ENCODE results near the gene P2RX6. TPM values are rescaled to one million over a fixed set of nuclear protein-coding genes. Genes with fewer than 3 reads are reported as not detected.

Gene P2RX6
- total and polyA plus RNA-seq, 2 experiments from 2014 or later, result 1.6 to 2.2 TPM

- DNase-seq, result no peak
- Histone ChIP-seq H3K4me3 (no peak overlapping the region), H4K20me1 (ENCODE audit: insufficient read depth) (no peaks in the 10 kb centered on the region), H3K4me2 (ENCODE audit: unreplicated experiment) (no peak overlapping the region), H3K9me3 (ENCODE audit: low read depth) (no peaks in the 10 kb centered on the region), H3K27me3 (replicated peaks; ENCODE audit: insufficient read depth) (no peaks in the 10 kb centered on the region), H2AFZ (no peak overlapping the region), H3F3A (ENCODE audit: insufficient read depth) (no peaks in the 10 kb centered on the region), H3K9me2 (ENCODE audit: insufficient read depth) (no peaks in the 10 kb centered on the region), H3K36me3 (ENCODE audit: low read depth) (no peaks in the 10 kb centered on the region), H3K79me2 (ENCODE audit: insufficient read depth) (no peaks in the 10 kb centered on the region), H3K9ac (no peak overlapping the region), H3K27ac (no peak overlapping the region), H3K4me1 (ENCODE audit: insufficient read depth) (peaks cover 19% of the 10 kb centered on the region)
- WGBS, 2 experiments (ENCODE audit: low coverage in 1 of 2, low lambda C conversion rate in 2 of 2, missing lambda C conversion rate in 2 of 2), result 81 to 88% methylated on average over 4 of the region's 4 CpGs
- no peak for TF ChIP-seq EZH2 (IDR thresholded peaks at IDR 0.05; ENCODE audit: insufficient read depth, poor library complexity, severe bottlenecking)
- TF ChIP-seq EZH2phosphoT487 (IDR thresholded peaks at IDR 0.05; ENCODE audit: insufficient read depth, low read depth), result no peak
- in situ Hi-C loops (cut with MboI), result no loop called here
These were observed 3.3 kb downstream of the P2RX6 start for GRCh38 chr22:21018314-21018713.

GRCh38 chr22:21020802-21021429 is 6.0 kb downstream of the P2RX6 start:
- Histone ChIP-seq H3K9me2 (ENCODE audit: insufficient read depth) (no peaks in the 10 kb centered on the region), H3K9me3 (ENCODE audit: low read depth) (no peaks in the 10 kb centered on the region), H3K4me1 (ENCODE audit: insufficient read depth) (no peaks in the 10 kb centered on the region), H2AFZ (no peak overlapping the region), H3K27me3 (replicated peaks; ENCODE audit: insufficient read depth) (no peaks in the 10 kb centered on the region), H3K9ac (no peak overlapping the region), H3K4me2 (ENCODE audit: unreplicated experiment) (no peak overlapping the region), H3F3A (ENCODE audit: insufficient read depth) (no peaks in the 10 kb centered on the region), H3K36me3 (ENCODE audit: low read depth) (no peaks in the 10 kb centered on the region), H3K4me3 (no peak overlapping the region), H3K79me2 (ENCODE audit: insufficient read depth) (no peaks in the 10 kb centered on the region), H4K20me1 (ENCODE audit: insufficient read depth) (no peaks in the 10 kb centered on the region), H3K27ac (no peak overlapping the region)
- peak; percentile 31 for DNase-seq
- in situ Hi-C loops (cut with MboI), result no loop called here
- 62 to 63% methylated on average over 7 of the region's 7 CpGs for WGBS, 2 experiments (ENCODE audit: low coverage in 1 of 2, low lambda C conversion rate in 2 of 2, missing lambda C conversion rate in 2 of 2)
- TF ChIP-seq EZH2 (IDR thresholded peaks at IDR 0.05; ENCODE audit: insufficient read depth, poor library complexity, severe bottlenecking) (no peak), EZH2phosphoT487 (IDR thresholded peaks at IDR 0.05; ENCODE audit: insufficient read depth, low read depth) (no peak)

GRCh38 chr22:21022507-21022906 is 7.5 kb downstream of the P2RX6 start:
- TF ChIP-seq EZH2phosphoT487 (IDR thresholded peaks at IDR 0.05; ENCODE audit: insufficient read depth, low read depth) (no peak), EZH2 (IDR thresholded peaks at IDR 0.05; ENCODE audit: insufficient read depth, poor library complexity, severe bottlenecking) (no peak)
- Histone ChIP-seq H3K27me3 (replicated peaks; ENCODE audit: insufficient read depth) (no peaks in the 10 kb centered on the region), H4K20me1 (ENCODE audit: insufficient read depth) (no peaks in the 10 kb centered on the region), H3K4me2 (ENCODE audit: unreplicated experiment) (no peak overlapping the region), H3K9ac (no peak overlapping the region), H3K27ac (no peak overlapping the region), H3F3A (ENCODE audit: insufficient read depth) (no peaks in the 10 kb centered on the region), H3K9me2 (ENCODE audit: insufficient read depth) (no peaks in the 10 kb centered on the region), H3K79me2 (ENCODE audit: insufficient read depth) (no peaks in the 10 kb centered on the region), H3K4me3 (no peak overlapping the region), H3K4me1 (ENCODE audit: insufficient read depth) (no peaks in the 10 kb centered on the region), H3K9me3 (ENCODE audit: low read depth) (no peaks in the 10 kb centered on the region), H2AFZ (no peak overlapping the region), H3K36me3 (ENCODE audit: low read depth) (no peaks in the 10 kb centered on the region)
- DNase-seq, result no peak
- 63 to 70% methylated on average over 10 of the region's 10 CpGs for WGBS, 2 experiments (ENCODE audit: low coverage in 1 of 2, low lambda C conversion rate in 2 of 2, missing lambda C conversion rate in 2 of 2)
- in situ Hi-C loops (cut with MboI), result no loop called here

GRCh38 chr22:21022955-21023614 is 8.1 kb downstream of the P2RX6 start:
- H3K27ac ChIP-seq, result no peak overlapping the region
- no peaks in the 10 kb centered on the region for H3K27me3 ChIP-seq (replicated peaks; ENCODE audit: insufficient read depth)

More at GRCh38 chr22:21022955-21023614, 8.1 kb downstream of the P2RX6 start:
- whole genome bisulfite sequencing, 2 experiments (ENCODE audit: low coverage in 1 of 2, low lambda C conversion rate in 2 of 2, missing lambda C conversion rate in 2 of 2), result 68 to 81% methylated on average over 12 of the region's 13 CpGs
- DNase-seq, result no peak
- no peaks in the 10 kb centered on the region for H4K20me1 ChIP-seq (ENCODE audit: insufficient read depth)
- H3K4me2 ChIP-seq (ENCODE audit: unreplicated experiment), result no peak overlapping the region
- no peaks in the 10 kb centered on the region for H3K9me2 ChIP-seq (ENCODE audit: insufficient read depth)
- H2AFZ ChIP-seq, result no peak overlapping the region
- H3K79me2 ChIP-seq (ENCODE audit: insufficient read depth), result no peaks in the 10 kb centered on the region
- no peaks in the 10 kb centered on the region for H3K9me3 ChIP-seq (ENCODE audit: low read depth)
- TF ChIP-seq EZH2 (IDR thresholded peaks at IDR 0.05; ENCODE audit: insufficient read depth, poor library complexity, severe bottlenecking), result no peak
- TF ChIP-seq EZH2phosphoT487 (IDR thresholded peaks at IDR 0.05; ENCODE audit: insufficient read depth, low read depth), result no peak
- no peaks in the 10 kb centered on the region for H3K4me1 ChIP-seq (ENCODE audit: insufficient read depth)
- no peaks in the 10 kb centered on the region for H3F3A ChIP-seq (ENCODE audit: insufficient read depth)
- in situ Hi-C loops (cut with MboI), result no loop called here
- H3K4me3 ChIP-seq, result no peak overlapping the region
- H3K36me3 ChIP-seq (ENCODE audit: low read depth), result no peaks in the 10 kb centered on the region
- no peak overlapping the region for H3K9ac ChIP-seq
